Cardiac fibroblast (primary cell): ENCODE data around the gene ZBED6.

Experiments
- DNase-seq, 2 donors: peaks; one replicate each; pipeline versions ENCODE4 v3.0.0 to v3.0.0-alpha.2; 2010; ENCODE audit warnings: low read depth in 2 of 2
- H3K4me3 ChIP-seq, 2 donors: replicated peaks in 1 of 2; 1 replicate in 1 of 2; 2 replicates in 1 of 2; pipeline ENCODE4 v1.5.1; 2011; ENCODE audit warnings: low read depth in 2 of 2, low read length in 2 of 2, mild to moderate bottlenecking in 2 of 2, moderate library complexity in 1 of 2
- CTCF ChIP-seq: IDR thresholded peaks from one replicate; pipeline ENCODE4 v1.5.1; 2011; ENCODE audit warnings: low read depth, mild to moderate bottlenecking, low read length, inconsistent platforms

The ZBED6 gene

DNA sequence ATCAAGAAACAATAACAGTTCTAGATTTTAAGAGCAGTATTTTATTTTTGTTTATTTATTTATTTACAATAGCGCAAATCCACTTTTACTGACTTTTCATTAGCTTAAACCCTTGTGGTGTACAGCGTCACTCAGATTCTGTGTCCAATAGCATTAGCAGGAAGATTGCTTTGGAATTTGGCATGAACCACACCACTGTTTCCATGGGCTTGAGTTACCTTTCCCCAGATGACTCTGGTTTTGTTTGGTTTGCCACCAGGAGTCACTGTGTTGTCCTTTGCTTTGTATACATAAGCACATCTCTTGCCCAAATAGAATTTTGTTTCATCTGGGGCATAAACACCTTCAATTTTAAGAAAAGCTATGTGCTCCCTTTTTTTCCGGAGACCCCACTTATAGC, 40.1 kb downstream of the ZBED6 start:
- TF ChIP-seq CTCF: peak; percentile 8
- no peak for DNase-seq
- no peak overlapping the region for H3K4me3 ChIP-seq

DNA sequence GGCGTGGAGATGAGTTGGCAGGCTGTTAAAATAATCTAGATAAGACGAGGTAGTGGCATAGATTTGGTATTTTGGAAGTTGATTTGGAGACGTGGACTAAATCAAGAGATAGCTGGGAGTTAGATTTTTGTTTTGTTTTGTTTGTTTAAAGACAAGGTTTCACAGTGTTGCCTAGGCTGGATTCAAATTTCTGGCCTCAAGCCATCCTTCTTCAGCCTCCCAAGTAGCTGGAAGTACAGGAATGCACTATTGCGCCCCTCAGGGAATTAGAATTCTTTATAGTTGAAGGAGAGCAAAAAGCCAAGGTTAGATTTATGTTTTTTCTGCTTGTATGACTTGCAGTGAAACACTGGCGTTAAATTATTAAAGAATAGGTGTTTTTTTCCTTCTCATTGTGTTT, 43.7 kb downstream of the ZBED6 start:
- peak; percentile 92 to 95 for DNase-seq
- H3K4me3 ChIP-seq: no peak overlapping the region
- no peak for TF ChIP-seq CTCF

GRCh38 chr1:203840208-203840808, 44.9 kb downstream of the ZBED6 start:
- no peak for DNase-seq
- no peak for TF ChIP-seq CTCF
- H3K4me3 ChIP-seq: no peak overlapping the region

DNA sequence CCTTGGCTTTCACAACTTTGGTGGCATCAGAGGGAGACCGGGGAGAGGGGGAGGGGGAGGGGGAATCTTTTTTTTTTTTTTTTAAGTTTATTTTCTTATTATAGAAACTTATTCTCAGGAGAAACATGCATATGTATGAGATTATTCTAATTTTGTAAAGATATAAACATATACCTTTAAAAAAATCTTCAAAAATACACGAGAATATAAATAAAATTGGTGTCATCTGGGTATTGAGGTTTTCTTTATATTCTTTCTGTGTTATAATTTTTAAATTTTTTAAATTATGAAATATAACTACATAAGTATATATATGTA, 47.1 kb downstream of the ZBED6 start:
- TF ChIP-seq CTCF: no peak
- no peak for DNase-seq

GRCh38 chr1:203843435-203843834, 48.0 kb downstream of the ZBED6 start:
- TF ChIP-seq CTCF: no peak
- H3K4me3 ChIP-seq: no peak overlapping the region
- DNase-seq: no peak

More for the DNA sequence above, 47.1 kb downstream of the ZBED6 start:
- no peak overlapping the region for H3K4me3 ChIP-seq
